ENCODE data around the gene TGFBI.

Gene TGFBI

DNA sequence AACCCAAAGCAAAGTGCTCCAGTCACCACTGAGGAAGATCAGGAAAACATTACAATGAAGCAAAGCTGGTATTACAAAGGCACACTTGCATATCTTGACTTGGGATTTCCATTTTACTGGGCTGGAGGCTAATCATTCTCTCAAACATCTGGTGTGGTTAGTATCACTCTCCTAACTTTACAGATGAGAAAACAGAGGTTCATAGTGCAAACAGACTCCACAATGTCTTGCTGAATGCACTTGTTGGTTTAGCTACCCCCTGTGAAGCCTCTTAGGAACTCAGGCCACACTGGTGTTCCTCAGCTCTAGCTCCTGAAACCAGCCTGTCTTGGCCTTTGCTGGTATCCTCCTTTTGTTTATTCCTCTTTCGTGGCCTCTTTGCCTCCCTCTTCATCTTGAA is 74.3 kb downstream of the TGFBI start:
- no peaks in the 10 kb centered on the region for H3K9me3 ChIP-seq (ENCODE audit: control insufficient read depth, insufficient read depth, low read length)

DNA sequence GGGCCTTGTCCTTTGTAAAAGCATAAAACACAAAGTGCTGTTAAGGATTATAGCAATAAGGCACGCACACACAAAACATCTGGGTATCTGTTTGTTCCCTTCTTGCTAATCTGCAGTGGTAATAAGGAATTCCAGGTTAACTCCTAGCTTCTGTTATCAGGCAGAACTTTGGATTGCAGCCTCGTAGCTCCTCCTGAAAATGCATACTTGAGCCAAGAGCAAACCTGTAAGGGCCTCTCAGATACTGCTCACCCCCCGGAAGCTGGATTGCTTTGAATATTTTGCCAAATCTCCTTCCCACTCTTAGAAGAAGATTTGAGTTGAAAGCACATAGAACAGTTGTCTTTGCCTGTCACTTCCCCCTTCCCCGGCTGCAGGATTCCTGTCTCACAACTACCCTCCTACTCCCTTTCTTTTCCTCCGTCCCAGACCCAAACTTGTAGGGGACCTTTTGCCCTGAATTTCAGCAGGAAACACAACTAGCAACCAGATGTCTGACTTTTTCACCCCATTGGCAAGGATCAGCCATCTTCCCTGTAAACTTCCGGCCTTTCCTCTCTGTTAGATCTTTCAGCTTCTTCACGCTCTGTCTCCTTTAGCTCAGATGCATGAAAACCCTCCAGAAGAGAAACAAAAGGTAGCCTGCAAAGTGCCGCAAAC is 75.6 kb downstream of the TGFBI start:
- no peaks in the 10 kb centered on the region for H3K9me2 ChIP-seq (replicated peaks; ENCODE audit: control insufficient read depth, low read length)
- H3K4me1 ChIP-seq (ENCODE audit: control insufficient read depth, low read length), result peaks cover 29% of the 10 kb centered on the region
- H3K9me3 ChIP-seq (ENCODE audit: control insufficient read depth, insufficient read depth, low read length), result no peaks in the 10 kb centered on the region
- TF ChIP-seq EZH2phosphoT487 (IDR thresholded peaks at IDR 0.05; ENCODE audit: borderline replicate concordance, low read length), result no peak
- TF ChIP-seq, protein P1, sequence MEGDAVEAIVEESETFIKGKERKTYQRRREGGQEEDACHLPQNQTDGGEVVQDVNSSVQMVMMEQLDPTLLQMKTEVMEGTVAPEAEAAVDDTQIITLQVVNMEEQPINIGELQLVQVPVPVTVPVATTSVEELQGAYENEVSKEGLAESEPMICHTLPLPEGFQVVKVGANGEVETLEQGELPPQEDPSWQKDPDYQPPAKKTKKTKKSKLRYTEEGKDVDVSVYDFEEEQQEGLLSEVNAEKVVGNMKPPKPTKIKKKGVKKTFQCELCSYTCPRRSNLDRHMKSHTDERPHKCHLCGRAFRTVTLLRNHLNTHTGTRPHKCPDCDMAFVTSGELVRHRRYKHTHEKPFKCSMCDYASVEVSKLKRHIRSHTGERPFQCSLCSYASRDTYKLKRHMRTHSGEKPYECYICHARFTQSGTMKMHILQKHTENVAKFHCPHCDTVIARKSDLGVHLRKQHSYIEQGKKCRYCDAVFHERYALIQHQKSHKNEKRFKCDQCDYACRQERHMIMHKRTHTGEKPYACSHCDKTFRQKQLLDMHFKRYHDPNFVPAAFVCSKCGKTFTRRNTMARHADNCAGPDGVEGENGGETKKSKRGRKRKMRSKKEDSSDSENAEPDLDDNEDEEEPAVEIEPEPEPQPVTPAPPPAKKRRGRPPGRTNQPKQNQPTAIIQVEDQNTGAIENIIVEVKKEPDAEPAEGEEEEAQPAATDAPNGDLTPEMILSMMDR (IDR thresholded peaks at IDR 0.05; ENCODE audit: low read depth, low read length, poor library complexity, severe bottlenecking), result no peak
- H3F3A ChIP-seq (ENCODE audit: control insufficient read depth, insufficient read depth), result no peaks in the 10 kb centered on the region
- no peaks in the 10 kb centered on the region for H3K27me3 ChIP-seq (ENCODE audit: control insufficient read depth, low read length)
- no peaks in the 10 kb centered on the region for H3K79me2 ChIP-seq (ENCODE audit: control insufficient read depth, low read length)
- H3K27ac ChIP-seq (ENCODE audit: low read depth, low read length), result peak overlapping the region; percentile 28; the same call in 1 of the 2 replicates
- peak overlapping the region; percentile 13; the same call in 1 of the 2 replicates for H3K4me3 ChIP-seq (ENCODE audit: low read length)
- peak overlapping the region; percentile 21 for H3K4me2 ChIP-seq (ENCODE audit: low read length)
- H4K20me1 ChIP-seq (ENCODE audit: control insufficient read depth, insufficient read depth, low read depth, low read length), result no peaks in the 10 kb centered on the region
- no peaks in the 10 kb centered on the region for H3K36me3 ChIP-seq (ENCODE audit: control insufficient read depth, low read length)

More for the DNA sequence above, 74.3 kb downstream of the TGFBI start:
- H3K27ac ChIP-seq (ENCODE audit: low read depth, low read length), result no peak overlapping the region
- no peaks in the 10 kb centered on the region for H4K20me1 ChIP-seq (ENCODE audit: control insufficient read depth, insufficient read depth, low read depth, low read length)
- peaks cover 19% of the 10 kb centered on the region for H3K4me1 ChIP-seq (ENCODE audit: control insufficient read depth, low read length)
- H3K9me2 ChIP-seq (replicated peaks; ENCODE audit: control insufficient read depth, low read length), result no peaks in the 10 kb centered on the region
- no peak overlapping the region for H3K4me2 ChIP-seq (ENCODE audit: low read length)
- H3K27me3 ChIP-seq (ENCODE audit: control insufficient read depth, low read length), result no peaks in the 10 kb centered on the region
- TF ChIP-seq EZH2phosphoT487 (IDR thresholded peaks at IDR 0.05; ENCODE audit: borderline replicate concordance, low read length), result no peak
- TF ChIP-seq, protein P1 (IDR thresholded peaks at IDR 0.05; ENCODE audit: low read depth, low read length, poor library complexity, severe bottlenecking), result no peak
- H3K79me2 ChIP-seq (ENCODE audit: control insufficient read depth, low read length), result no peaks in the 10 kb centered on the region
- no peak overlapping the region for H3K4me3 ChIP-seq (ENCODE audit: low read length)
- no peaks in the 10 kb centered on the region for H3K36me3 ChIP-seq (ENCODE audit: control insufficient read depth, low read length)
- H3F3A ChIP-seq (ENCODE audit: control insufficient read depth, insufficient read depth), result no peaks in the 10 kb centered on the region

DNA sequence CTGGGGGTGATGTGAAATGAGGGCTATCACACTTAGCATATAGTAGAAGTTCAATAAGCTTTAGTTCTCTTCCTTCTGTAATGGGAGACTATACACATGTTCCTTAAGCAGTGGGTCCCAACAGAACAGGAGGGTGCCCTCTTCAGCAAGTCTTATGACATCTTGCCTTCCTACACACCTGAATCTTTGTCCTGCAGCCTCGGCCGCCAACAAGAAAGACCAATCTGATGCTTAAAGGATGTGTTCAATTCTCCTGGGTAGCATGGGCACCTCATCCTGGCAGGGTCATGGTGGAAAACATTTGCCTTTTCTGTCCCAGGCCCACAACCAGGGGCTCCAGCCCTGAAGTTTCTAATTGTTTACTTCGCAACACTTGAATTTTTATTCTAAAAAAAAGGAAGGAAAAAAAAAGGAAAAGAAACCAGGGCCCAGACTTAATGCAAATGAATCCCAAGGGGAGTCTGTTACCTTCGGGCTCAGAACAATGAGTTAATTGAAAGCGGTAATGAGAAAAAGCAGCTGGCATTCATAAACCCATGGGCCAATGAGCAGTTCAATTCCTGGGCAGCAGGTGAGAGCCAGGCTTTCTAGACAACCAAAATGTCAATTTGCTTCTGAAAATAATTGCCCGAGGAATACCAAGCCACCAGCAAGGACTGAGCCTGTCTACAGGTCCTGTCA is 77.7 kb downstream of the TGFBI start:
- Histone ChIP-seq H3K27ac (ENCODE audit: low read depth, low read length) (no peak overlapping the region), H3K27me3 (ENCODE audit: control insufficient read depth, low read length) (no peaks in the 10 kb centered on the region), H3K36me3 (ENCODE audit: control insufficient read depth, low read length) (no peaks in the 10 kb centered on the region), H3K4me2 (ENCODE audit: low read length) (no peak overlapping the region), H3K4me1 (ENCODE audit: control insufficient read depth, low read length) (peaks cover 47% of the 10 kb centered on the region), H3F3A (ENCODE audit: control insufficient read depth, insufficient read depth) (no peaks in the 10 kb centered on the region), H3K9me3 (ENCODE audit: control insufficient read depth, insufficient read depth, low read length) (no peaks in the 10 kb centered on the region), H3K4me3 (ENCODE audit: low read length) (no peak overlapping the region), H3K9me2 (replicated peaks; ENCODE audit: control insufficient read depth, low read length) (no peaks in the 10 kb centered on the region), H4K20me1 (ENCODE audit: control insufficient read depth, insufficient read depth, low read depth, low read length) (no peaks in the 10 kb centered on the region), H3K79me2 (ENCODE audit: control insufficient read depth, low read length) (no peaks in the 10 kb centered on the region)
- TF ChIP-seq, protein P1 (IDR thresholded peaks at IDR 0.05; ENCODE audit: low read depth, low read length, poor library complexity, severe bottlenecking), result no peak
- no peak for TF ChIP-seq EZH2phosphoT487 (IDR thresholded peaks at IDR 0.05; ENCODE audit: borderline replicate concordance, low read length)

Measured in DOHH2 (cell line).